Measurements from ENCODE around the gene FAM228A.
"Not testable (repeated sequence)": the region's sequence is repeated elsewhere in the genome, so short reads cannot be mapped to it uniquely, and the experiment has no call there.

FAM228A gene

DNA sequence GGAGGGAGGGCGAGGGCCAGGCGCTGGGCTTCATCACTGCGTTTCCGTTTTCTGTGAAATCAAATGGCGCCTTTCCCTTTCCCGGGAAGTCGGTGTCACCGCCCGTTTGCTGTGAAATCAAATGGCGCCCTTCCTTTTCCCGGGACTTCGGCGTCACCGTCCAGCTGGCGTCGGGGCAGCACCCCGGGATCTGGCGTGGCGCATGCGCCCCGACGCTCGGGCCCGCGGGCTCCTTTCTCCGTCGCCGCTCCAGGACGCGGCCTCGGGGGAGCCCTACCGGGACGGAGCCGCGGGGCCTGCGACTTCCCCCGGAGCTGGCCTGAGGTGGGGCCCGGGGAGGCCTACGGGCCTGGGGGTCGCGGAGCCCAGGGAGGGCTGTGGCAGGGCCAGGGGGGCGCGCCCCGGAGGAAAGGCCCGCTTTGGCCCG is at the start of gene FAM228A:
TSS of gene FAM228A (plus strand) at position 203 of the 427 bp plus-strand sequence. CDS start 428 bp downstream, outside the sequence.
- no peak for DNase-seq
- ATAC-seq (ENCODE audit: insufficient read depth, low read depth) = no peak

DNA sequence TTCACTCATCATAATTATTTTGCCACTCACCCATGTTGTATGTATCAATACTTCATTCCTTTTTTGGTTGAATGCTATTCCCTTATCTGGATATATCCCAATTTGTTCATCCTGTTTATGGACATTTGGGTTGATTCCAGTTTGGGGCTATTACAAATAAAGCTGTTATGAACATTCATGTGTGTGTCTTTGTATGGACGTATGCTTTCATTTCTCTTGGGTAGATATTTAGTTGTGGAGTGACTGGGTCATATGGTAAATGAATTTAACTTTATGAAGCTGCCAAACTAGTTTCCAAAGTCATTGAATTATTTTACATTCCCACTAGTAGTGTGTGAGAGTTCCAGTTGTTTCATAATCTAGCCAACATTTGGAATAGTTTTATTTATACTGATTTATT is 48.9 kb upstream of the FAM228A start:
- no peak overlapping the region for H3K9ac ChIP-seq (ENCODE audit: low read depth, low read length)
- peaks cover 6% of the 10 kb centered on the region; the same call in 1 of the 2 replicates for H3K79me2 ChIP-seq (ENCODE audit: insufficient read depth, low read length)
- no peaks in the 10 kb centered on the region for H3K9me3 ChIP-seq (ENCODE audit: insufficient read depth, low read length, severe bottlenecking)
- TF ChIP-seq, protein P1, sequence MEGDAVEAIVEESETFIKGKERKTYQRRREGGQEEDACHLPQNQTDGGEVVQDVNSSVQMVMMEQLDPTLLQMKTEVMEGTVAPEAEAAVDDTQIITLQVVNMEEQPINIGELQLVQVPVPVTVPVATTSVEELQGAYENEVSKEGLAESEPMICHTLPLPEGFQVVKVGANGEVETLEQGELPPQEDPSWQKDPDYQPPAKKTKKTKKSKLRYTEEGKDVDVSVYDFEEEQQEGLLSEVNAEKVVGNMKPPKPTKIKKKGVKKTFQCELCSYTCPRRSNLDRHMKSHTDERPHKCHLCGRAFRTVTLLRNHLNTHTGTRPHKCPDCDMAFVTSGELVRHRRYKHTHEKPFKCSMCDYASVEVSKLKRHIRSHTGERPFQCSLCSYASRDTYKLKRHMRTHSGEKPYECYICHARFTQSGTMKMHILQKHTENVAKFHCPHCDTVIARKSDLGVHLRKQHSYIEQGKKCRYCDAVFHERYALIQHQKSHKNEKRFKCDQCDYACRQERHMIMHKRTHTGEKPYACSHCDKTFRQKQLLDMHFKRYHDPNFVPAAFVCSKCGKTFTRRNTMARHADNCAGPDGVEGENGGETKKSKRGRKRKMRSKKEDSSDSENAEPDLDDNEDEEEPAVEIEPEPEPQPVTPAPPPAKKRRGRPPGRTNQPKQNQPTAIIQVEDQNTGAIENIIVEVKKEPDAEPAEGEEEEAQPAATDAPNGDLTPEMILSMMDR (IDR thresholded peaks at IDR 0.05; ENCODE audit: borderline replicate concordance, extremely low read depth, low read length, poor library complexity, severe bottlenecking) = no peak
- no peak for TF ChIP-seq EZH2 (IDR thresholded peaks at IDR 0.05; ENCODE audit: borderline replicate concordance, low read depth, low read length, severe bottlenecking)
- H3K4me1 ChIP-seq (ENCODE audit: insufficient read depth, low read length) = peaks cover 34% of the 10 kb centered on the region
- H3K4me3 ChIP-seq (ENCODE audit: low read depth in 1 of 2, low read length in 2 of 2) = no peak overlapping the region
- no peak overlapping the region for H2AFZ ChIP-seq (ENCODE audit: low read depth, low read length)
- H3K27me3 ChIP-seq (ENCODE audit: insufficient read depth, low read length, poor library complexity) = no peaks in the 10 kb centered on the region
- H3K36me3 ChIP-seq (ENCODE audit: insufficient read depth, low read length) = no peaks in the 10 kb centered on the region
- no peak overlapping the region for H3K27ac ChIP-seq (ENCODE audit: low read length)
- ATAC-seq (ENCODE audit: insufficient read depth, low read depth) (no peak), DNase-seq (no peak)
- H4K20me1 ChIP-seq (ENCODE audit: insufficient read depth, low read length) = no peaks in the 10 kb centered on the region
- no peak overlapping the region for H3K4me2 ChIP-seq (ENCODE audit: insufficient read depth, low read length)

More for the DNA sequence above, at the start of gene FAM228A:
- no peaks in the 10 kb centered on the region for H3K4me1 ChIP-seq (ENCODE audit: insufficient read depth, low read length)
- H3K27ac ChIP-seq (ENCODE audit: low read length) = no peak within 1 kb of the TSS
- H3K9ac ChIP-seq (ENCODE audit: low read depth, low read length) = no peak within 1 kb of the TSS
- H3K79me2 ChIP-seq (ENCODE audit: insufficient read depth, low read length) = no peaks in the 10 kb centered on the region
- no peak within 1 kb of the TSS for H3K4me2 ChIP-seq (ENCODE audit: insufficient read depth, low read length)
- no peaks in the 10 kb centered on the region for H3K36me3 ChIP-seq (ENCODE audit: insufficient read depth, low read length)
- no peaks in the 10 kb centered on the region for H4K20me1 ChIP-seq (ENCODE audit: insufficient read depth, low read length)
- no peaks in the 10 kb centered on the region for H3K27me3 ChIP-seq (ENCODE audit: insufficient read depth, low read length, poor library complexity)
- H2AFZ ChIP-seq (ENCODE audit: low read depth, low read length) = no peak within 1 kb of the TSS
- H3K9me3 ChIP-seq (ENCODE audit: insufficient read depth, low read length, severe bottlenecking) = no peaks in the 10 kb centered on the region
- TF ChIP-seq, protein P1 (IDR thresholded peaks at IDR 0.05; ENCODE audit: borderline replicate concordance, extremely low read depth, low read length, poor library complexity, severe bottlenecking) = no peak
- no peak for TF ChIP-seq EZH2 (IDR thresholded peaks at IDR 0.05; ENCODE audit: borderline replicate concordance, low read depth, low read length, severe bottlenecking)
- no peak within 1 kb of the TSS for H3K4me3 ChIP-seq (ENCODE audit: low read depth in 1 of 2, low read length in 2 of 2)

DNA sequence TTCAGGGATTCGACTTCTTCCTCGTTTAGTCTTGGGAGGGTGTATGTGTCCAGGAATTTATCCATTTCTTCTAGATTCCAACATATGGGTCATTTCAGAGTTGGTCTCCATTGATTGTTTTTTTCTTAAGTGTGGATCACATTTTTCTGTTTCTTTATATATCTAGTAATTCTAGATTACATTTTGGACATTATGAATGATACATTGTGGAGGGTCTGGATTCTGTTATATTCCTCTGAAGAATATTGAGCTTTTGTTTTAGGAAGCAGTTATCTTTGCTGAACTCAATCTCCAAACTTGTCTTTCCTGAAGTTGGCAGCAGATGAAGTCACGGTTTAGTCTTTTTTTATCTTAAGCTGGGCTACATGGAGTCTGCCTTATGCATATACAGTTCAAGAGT is 42.3 kb upstream of the FAM228A start:
- ATAC-seq (ENCODE audit: insufficient read depth, low read depth) (no peak), DNase-seq (no peak)
- H3K36me3 ChIP-seq (ENCODE audit: insufficient read depth, low read length) = no peaks in the 10 kb centered on the region
- H4K20me1 ChIP-seq (ENCODE audit: insufficient read depth, low read length) = no peaks in the 10 kb centered on the region
- H3K79me2 ChIP-seq (ENCODE audit: insufficient read depth, low read length) = no peaks in the 10 kb centered on the region
- no peak overlapping the region for H3K27ac ChIP-seq (ENCODE audit: low read length)
- no peak overlapping the region for H3K4me2 ChIP-seq (ENCODE audit: insufficient read depth, low read length)
- TF ChIP-seq, protein P1 (IDR thresholded peaks at IDR 0.05; ENCODE audit: borderline replicate concordance, extremely low read depth, low read length, poor library complexity, severe bottlenecking) = no peak
- TF ChIP-seq EZH2 (IDR thresholded peaks at IDR 0.05; ENCODE audit: borderline replicate concordance, low read depth, low read length, severe bottlenecking) = no peak
- H3K9me3 ChIP-seq (ENCODE audit: insufficient read depth, low read length, severe bottlenecking) = peaks cover 4% of the 10 kb centered on the region
- peaks cover 8% of the 10 kb centered on the region for H3K4me1 ChIP-seq (ENCODE audit: insufficient read depth, low read length)
- no peak overlapping the region for H3K4me3 ChIP-seq (ENCODE audit: low read depth in 1 of 2, low read length in 2 of 2)
- H3K9ac ChIP-seq (ENCODE audit: low read depth, low read length) = no peak overlapping the region
- no peaks in the 10 kb centered on the region for H3K27me3 ChIP-seq (ENCODE audit: insufficient read depth, low read length, poor library complexity)
- no peak overlapping the region for H2AFZ ChIP-seq (ENCODE audit: low read depth, low read length)

DNA sequence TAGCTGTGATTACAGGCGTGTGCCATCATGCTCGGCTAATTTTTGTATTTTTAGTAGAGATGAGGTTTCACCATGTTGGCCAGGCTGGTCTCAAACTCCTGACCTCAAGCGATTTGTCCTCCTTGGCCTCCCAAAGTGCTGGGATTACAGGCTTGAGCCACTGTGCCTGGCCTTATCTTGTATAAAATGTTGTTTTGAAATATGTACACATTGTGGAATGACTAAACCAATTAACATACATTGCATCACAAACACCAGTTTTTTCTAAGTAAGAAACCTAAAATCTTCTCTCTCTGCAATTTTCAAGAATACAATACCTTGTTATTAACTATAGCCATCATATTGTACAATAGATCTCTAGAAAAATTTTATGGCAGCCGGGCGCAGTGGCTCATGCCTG is 34.5 kb upstream of the FAM228A start:
- not testable (repeated sequence) for H3K4me3 ChIP-seq (ENCODE audit: low read depth in 1 of 2, low read length in 2 of 2); H3K27me3 ChIP-seq (ENCODE audit: insufficient read depth, low read length, poor library complexity); ATAC-seq (ENCODE audit: insufficient read depth, low read depth); H4K20me1 ChIP-seq (ENCODE audit: insufficient read depth, low read length); H2AFZ ChIP-seq (ENCODE audit: low read depth, low read length); H3K4me1 ChIP-seq (ENCODE audit: insufficient read depth, low read length); H3K9me3 ChIP-seq (ENCODE audit: insufficient read depth, low read length, severe bottlenecking); H3K79me2 ChIP-seq (ENCODE audit: insufficient read depth, low read length); DNase-seq; H3K9ac ChIP-seq (ENCODE audit: low read depth, low read length); H3K27ac ChIP-seq (ENCODE audit: low read length); H3K4me2 ChIP-seq (ENCODE audit: insufficient read depth, low read length); H3K36me3 ChIP-seq (ENCODE audit: insufficient read depth, low read length)

Data from DND-41 (cell line).